DOHH2 (cell line): ENCODE data around the gene NCKAP1.

Experiments
- H3F3A ChIP-seq: fragments of 200-600 bp; sonication (generic), shearing (Covaris generic); 2 replicates; pipeline ENCODE4 v1.6.0; 2016; ENCODE audit warnings: antibody characterized with exemption, mild to moderate bottlenecking; ENCODE audit not compliant: control insufficient read depth, insufficient read depth
- H3K27ac ChIP-seq: fragments of 200-600 bp; sonication (generic); 2 replicates; pipeline ENCODE4 v1.5.1; 2014; ENCODE audit warnings: low read depth, mild to moderate bottlenecking, low read length, moderate library complexity
- H3K27me3 ChIP-seq: fragments of 200-600 bp; sonication (generic); 2 replicates; pipeline ENCODE4 v1.6.1; 2014; ENCODE audit warnings: mild to moderate bottlenecking, low read length, mixed read lengths; ENCODE audit not compliant: control insufficient read depth
- H3K36me3 ChIP-seq: fragments of 200-600 bp; sonication (generic); 2 replicates; pipeline ENCODE4 v1.6.1; 2014; ENCODE audit warnings: mild to moderate bottlenecking, low read length, moderate library complexity, mixed read lengths; ENCODE audit not compliant: control insufficient read depth
- H3K4me1 ChIP-seq: fragments of 200-600 bp; sonication (generic); 2 replicates; pipeline ENCODE4 v1.6.1; 2014; ENCODE audit warnings: mild to moderate bottlenecking, low read length, mixed read lengths; ENCODE audit not compliant: control insufficient read depth
- H3K4me2 ChIP-seq: fragments of 200-600 bp; sonication (generic); 2 replicates; pipeline ENCODE4 v1.6.0; 2014; ENCODE audit warnings: mild to moderate bottlenecking, low read length, moderate library complexity
- H3K4me3 ChIP-seq: fragments of 200-600 bp; sonication (generic); 2 replicates; pipeline ENCODE4 v1.5.1; 2014; ENCODE audit warnings: mild to moderate bottlenecking, low read length, mixed read lengths
- H3K79me2 ChIP-seq: fragments of 200-600 bp; sonication (generic); 2 replicates; pipeline ENCODE4 v1.6.1; 2014; ENCODE audit warnings: mild to moderate bottlenecking, low read length, mixed read lengths; ENCODE audit not compliant: control insufficient read depth
- H3K9me2 ChIP-seq: fragments of 200-600 bp; sonication (generic); replicated peaks from 2 replicates; pipeline ENCODE4 v1.6.1; 2014; ENCODE audit warnings: mild to moderate bottlenecking, low read length, mixed read lengths; ENCODE audit not compliant: control insufficient read depth
- H3K9me3 ChIP-seq: fragments of 200-600 bp; sonication (generic); 2 replicates; pipeline ENCODE4 v1.6.1; 2014; ENCODE audit warnings: antibody characterized with exemption, low read length, mixed read lengths; ENCODE audit not compliant: control insufficient read depth, insufficient read depth
- H4K20me1 ChIP-seq: fragments of 200-600 bp; sonication (generic); 2 replicates; pipeline ENCODE4 v1.6.0; 2014; ENCODE audit warnings: low read depth, mild to moderate bottlenecking, antibody characterized with exemption, low read length, moderate library complexity; ENCODE audit not compliant: control insufficient read depth, insufficient read depth
- CTCF ChIP-seq: fragments of 200-600 bp; sonication (generic); IDR thresholded peaks from one replicate; pipeline ENCODE4 v1.5.1; 2014; ENCODE audit warnings: antibody characterized with exemption, mild to moderate bottlenecking, low read depth, low read length; ENCODE audit not compliant: poor library complexity, severe bottlenecking
- EZH2phosphoT487 ChIP-seq: fragments of 200-600 bp; sonication (generic); IDR thresholded peaks from 2 replicates; pipeline ENCODE4 v1.6.1; 2017; ENCODE audit warnings: borderline replicate concordance, mild to moderate bottlenecking, antibody characterized with exemption, low read length, moderate library complexity, mixed read lengths

The NCKAP1 gene

GRCh38 chr2:182868054-182868796, 170.0 kb downstream of the NCKAP1 start:
- no peaks in the 10 kb centered on the region for H4K20me1 ChIP-seq
- peak overlapping the region; percentile 40 for H3K27ac ChIP-seq
- H3K4me1 ChIP-seq = peaks cover 20% of the 10 kb centered on the region
- peak overlapping the region; percentile 36 for H3K4me3 ChIP-seq
- no peaks in the 10 kb centered on the region for H3K27me3 ChIP-seq
- no peaks in the 10 kb centered on the region for H3K79me2 ChIP-seq
- H3K4me2 ChIP-seq = peak overlapping the region; percentile 62
- H3K9me2 ChIP-seq = no peaks in the 10 kb centered on the region
- H3K9me3 ChIP-seq = no peaks in the 10 kb centered on the region
- no peaks in the 10 kb centered on the region for H3F3A ChIP-seq
- H3K36me3 ChIP-seq = no peaks in the 10 kb centered on the region
- TF ChIP-seq CTCF (no peak), EZH2phosphoT487 (no peak)

- H3F3A ChIP-seq = no peaks in the 10 kb centered on the region
- peaks cover 20% of the 10 kb centered on the region for H3K4me1 ChIP-seq
- H3K27me3 ChIP-seq = no peaks in the 10 kb centered on the region
- no peaks in the 10 kb centered on the region for H4K20me1 ChIP-seq
- no peaks in the 10 kb centered on the region for H3K9me2 ChIP-seq
- no peaks in the 10 kb centered on the region for H3K9me3 ChIP-seq
- 0 out of 2 replicates have a peak overlapping the region, but pooled peaks have one; percentile 40 for H3K27ac ChIP-seq
- H3K79me2 ChIP-seq = no peaks in the 10 kb centered on the region
- H3K36me3 ChIP-seq = no peaks in the 10 kb centered on the region
- TF ChIP-seq CTCF (no peak), EZH2phosphoT487 (no peak)
- H3K4me3 ChIP-seq = no peak overlapping the region
- H3K4me2 ChIP-seq = peak overlapping the region; percentile 62
Measured at GRCh38 chr2:182867426-182868053, 170.7 kb downstream of the NCKAP1 start.

- Histone ChIP-seq H3K27me3 (no peaks in the 10 kb centered on the region), H3K4me3 (no peak within 1 kb of the TSS), H3K27ac (no peak within 1 kb of the TSS), H3K4me2 (no peak within 1 kb of the TSS), H4K20me1 (no peaks in the 10 kb centered on the region), H3K9me3 (no peaks in the 10 kb centered on the region), H3K4me1 (peaks cover 25% of the 10 kb centered on the region), H3K79me2 (no peaks in the 10 kb centered on the region), H3K9me2 (no peaks in the 10 kb centered on the region), H3F3A (no peaks in the 10 kb centered on the region), H3K36me3 (no peaks in the 10 kb centered on the region)
- TF ChIP-seq CTCF = no peak
- no peak for TF ChIP-seq EZH2phosphoT487
Measured at GRCh38 chr2:182866461-182867406, 171.5 kb downstream of the NCKAP1 start, which contains the start of gene FRZB. Gene FRZB (minus strand): TSS chr2:182866637. CDS start chr2:182866552, 85 bp downstream.
